ENCODE results near the gene PLEKHJ1.
A peak's percentile ranks its signal among the peaks of the same experiment; 100 is the strongest.
"Not testable (repeated sequence)": the region's sequence is repeated elsewhere in the genome, so short reads cannot be mapped to it uniquely, and the experiment has no call there.

The PLEKHJ1 gene

DNA sequence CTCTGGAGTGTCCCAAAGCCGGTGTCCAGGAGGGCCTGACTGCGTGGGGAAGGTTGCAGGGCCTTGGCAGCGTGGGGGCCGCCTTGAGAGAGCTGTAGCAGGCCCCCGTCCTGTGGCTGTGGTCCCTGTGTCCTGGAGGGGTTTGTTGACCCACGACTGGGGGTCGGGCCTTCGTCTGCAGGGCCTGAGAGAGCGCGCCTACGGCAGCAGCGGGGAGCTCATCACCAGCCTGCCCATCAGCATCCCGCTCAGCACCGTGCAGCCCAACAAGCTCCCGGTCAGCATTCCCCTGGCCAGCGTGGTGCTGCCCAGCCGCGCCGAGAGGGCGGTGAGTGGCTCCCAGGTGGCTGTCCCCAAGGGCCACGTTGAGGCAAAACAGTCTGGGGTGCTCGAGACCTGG, 18.5 kb downstream of the PLEKHJ1 start:
- no peak for DNase-seq

DNA sequence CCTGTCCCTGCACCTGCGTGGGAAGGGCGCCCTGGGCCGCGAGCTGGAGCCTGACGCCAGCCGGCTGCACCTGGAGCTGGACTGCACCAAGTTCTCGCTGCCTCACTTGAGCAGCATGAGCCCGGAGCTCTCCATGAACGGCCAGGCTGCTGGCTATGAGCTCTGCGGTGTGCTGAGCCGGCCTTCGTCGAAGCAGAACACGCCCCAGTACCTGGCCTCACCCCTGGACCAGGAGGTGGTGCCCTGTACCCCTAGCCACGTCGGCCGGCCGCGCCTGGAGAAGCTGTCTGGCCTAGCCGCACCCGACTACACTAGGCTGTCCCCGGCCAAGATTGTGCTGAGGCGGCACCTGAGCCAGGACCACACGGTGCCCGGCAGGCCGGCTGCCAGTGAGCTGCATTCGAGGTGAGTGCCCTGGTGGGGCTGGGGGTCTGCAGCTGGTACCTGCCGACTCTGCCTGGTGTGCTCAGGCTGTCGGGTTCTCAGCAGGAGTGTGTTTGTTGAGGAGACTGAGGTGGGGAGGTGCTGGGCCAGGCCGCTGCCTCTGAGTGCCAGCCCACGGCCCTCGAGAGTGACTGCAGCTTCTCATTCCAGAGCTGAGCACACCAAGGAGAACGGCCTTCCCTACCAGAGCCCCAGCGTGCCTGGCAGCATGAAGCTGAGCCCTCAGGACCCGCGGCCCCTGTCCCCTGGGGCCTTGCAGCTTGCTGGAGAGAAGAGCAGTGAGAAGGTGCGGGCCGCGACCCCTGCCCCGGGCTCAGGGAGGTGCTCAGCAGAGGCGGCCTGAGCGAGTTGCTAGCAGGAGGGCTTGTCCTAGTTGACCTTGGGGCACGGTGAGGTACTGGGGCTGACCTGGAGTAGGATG, 19.5 kb downstream of the PLEKHJ1 start:
- no peak for DNase-seq

DNA sequence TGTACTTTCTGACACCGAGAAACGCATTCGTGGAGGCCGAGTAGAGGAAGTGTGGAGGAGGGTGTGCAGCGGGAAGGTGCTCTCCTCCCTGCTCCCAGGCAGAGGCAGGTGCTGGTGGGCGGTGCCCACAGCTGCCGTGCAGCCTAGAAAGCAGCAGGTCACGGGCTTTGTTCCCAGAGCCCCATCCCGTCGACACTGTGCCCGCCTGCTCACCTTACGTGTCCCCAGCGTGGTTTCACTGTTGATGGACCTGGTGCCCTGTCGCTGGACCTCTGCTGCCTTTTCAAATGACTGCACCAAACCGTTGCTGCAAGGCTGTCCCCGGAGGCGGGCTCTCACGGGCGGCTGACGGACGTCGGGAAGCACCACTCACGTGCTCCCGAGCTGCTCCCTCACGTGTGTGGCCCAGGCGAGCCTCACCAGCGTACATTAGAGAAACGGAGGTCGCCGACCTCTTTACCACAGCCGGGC, 20.8 kb downstream of the PLEKHJ1 start:
- peak; percentile 54 for DNase-seq

DNA sequence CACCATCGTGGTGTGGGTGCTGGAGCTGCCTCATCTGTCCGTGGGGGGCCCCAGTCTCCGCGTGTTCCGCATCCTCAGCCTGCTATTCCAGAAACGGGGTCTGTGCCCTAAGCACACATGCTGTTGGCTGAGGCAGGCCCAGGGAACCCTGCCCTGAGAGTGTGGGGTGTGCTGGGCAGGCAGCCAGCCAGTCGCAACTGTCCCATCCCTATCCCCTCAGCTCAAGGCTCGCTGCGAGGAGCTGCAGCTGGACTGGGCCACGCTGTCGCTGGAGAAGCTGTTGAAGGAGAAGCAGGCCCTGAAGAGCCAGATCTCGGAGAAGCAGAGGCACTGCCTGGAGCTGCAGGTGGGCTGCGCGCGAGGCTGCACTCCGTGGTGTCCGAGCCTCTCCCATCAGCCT, 21.9 kb downstream of the PLEKHJ1 start:
- no peak for DNase-seq

DNA sequence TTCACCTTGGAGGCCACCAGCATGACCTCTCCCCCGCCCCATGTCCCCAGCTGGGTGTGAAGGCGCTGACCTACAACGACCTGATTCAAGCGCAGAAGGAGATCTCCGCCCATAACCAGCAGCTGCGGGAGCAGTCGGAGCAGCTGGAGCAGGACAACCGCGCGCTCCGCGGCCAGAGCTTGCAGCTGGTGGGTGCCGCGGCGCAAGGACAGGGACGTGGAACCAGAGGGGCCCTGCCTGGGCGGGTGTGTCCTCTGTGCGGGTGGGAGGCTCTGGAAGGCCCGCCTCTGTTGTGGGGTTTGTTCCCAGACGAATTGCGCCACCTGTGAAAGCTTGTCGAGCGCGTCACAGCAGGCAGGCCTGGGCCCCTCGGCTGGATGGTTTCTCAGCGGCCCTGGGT, 22.3 kb downstream of the PLEKHJ1 start:
- no peak for DNase-seq

DNA sequence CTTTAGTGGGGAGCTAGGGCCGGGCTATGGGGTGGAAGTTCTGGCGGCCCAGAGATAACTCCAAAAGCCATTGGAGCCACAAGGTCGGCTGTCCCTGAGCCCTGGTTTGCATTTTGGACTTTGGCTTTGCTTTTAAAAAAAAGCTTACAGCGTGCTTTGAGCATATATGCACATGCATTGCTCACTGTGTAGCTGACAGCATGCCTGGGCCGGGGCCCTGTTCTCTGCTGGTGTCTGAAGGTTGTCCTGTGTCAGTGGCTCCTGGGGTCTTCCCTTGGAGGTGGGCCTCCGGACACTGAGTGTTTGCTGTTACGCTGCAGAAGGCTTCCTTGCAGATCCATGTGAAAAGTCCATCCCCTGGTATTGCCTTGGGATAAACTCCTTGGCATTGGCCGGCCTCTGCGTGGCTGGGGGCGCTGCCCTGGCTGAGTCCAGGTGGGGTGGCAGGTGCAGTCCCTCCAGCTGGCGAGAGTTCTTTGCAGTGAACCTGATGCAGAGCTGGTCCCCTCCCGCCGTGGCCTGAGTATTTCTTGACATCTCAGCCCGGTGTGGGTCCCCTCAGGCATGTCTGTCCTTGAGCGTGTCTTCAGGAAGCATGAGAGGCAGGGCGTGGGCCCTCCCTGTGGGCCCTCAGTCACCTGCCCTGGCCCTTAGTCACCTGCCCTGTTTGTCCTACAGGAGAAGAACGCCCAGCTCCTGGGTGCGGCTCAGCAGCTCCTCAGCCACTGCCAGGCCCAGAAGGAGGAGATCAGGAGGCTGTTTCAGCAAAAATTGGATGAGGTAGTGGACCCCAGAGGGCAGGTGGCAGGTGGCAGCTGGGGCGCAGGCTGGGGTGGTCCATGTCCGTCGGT, 23.0 kb downstream of the PLEKHJ1 start:
- no peak for DNase-seq

DNA sequence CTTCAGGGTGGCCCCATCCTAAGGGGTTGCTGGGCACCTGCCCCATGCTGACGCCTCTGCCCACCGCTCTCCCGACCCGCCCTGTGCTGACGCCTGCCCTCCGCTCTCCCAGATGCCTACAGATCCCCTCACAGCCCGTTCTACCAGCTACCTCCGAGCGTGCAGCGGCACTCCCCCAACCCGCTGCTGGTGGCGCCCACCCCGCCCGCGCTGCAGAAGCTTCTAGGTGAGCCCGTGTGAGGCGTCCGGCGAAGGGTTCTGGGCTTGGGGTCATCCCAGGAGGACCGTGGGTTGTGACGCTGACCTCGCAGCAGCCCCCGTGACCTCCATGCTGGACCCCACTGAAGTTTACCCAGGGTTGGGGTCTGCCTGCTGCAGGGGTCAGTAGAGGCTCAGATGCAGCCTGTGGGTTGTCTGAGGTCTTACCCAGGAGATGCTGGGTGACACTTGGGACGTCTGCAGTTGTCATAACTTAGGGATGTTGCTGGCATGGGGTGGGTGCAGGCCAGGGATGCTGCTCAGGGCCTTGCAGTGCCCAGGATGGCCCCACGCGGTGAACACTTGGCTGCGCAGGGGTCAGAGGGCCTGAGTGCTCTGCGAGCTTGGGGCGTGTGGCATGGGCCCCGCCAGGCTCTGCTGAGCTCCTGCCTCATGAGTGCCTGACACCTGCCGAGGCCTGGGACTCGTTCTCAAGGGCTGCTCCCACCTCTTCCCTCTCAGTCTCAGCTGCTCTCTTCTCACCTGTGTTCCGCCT, 25.0 kb downstream of the PLEKHJ1 start:
- no peak for DNase-seq

DNA sequence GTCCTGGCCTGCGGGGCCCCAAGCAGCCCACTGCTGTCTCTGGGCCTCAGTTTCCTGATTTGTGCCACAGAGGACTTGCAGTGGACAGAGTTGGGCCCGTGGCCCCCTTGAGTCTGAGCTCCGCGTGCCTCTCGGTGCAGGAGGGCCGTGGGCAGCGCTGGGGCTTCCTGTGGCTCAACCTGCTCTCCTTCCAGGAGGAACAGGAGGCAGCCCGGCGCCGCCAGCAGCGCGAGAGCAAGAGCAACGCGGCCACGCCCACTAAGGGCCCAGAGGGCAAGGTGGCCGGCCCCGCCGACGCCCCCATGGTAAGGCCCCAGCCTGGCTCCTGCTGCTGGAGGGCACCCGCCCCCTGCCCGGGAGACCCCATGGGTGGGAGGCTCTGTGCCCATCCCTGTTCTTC, 25.9 kb downstream of the PLEKHJ1 start:
- DNase-seq = no peak

DNA sequence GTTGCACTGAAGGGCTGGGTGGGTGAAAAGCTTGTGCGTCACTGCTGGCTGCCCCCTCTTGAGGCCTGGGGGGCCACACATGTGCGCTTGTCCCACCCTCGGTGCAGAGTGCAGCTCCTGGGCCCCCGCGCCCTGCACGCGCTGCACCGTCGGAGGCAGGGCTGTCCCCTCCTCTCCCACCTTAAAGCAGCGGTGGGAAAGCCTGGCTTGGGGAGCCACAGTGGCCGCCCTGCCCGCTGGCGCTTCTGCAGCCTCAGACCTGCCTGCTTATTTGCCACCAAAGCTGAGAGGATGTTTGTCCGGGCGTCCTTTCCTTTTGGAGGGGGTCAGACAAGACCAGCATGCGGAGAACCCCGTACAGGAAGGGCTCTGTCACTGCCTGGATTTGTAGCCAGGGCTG, 26.7 kb downstream of the PLEKHJ1 start:
- DNase-seq = no peak

DNA sequence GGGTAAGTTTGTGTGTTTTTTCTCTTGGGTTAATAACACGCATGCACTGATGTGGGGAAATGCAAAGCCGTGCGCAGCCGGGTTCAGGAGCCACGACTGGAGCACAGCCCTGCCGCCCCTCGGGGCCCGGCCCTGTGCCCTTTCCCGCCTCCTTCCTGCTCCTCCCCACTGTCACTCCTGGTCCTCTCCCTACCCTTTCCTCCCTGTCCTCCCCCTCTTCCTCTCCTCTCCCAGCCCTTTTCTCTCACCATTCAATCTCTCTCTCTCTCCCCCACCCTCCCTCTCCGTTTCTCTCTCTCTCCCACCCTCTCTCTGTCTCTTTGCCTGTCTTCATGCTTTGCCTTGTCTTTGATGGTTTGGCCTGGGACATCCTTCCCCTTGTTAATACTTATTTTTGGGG, 27.2 kb downstream of the PLEKHJ1 start:
- no peak for DNase-seq

DNA sequence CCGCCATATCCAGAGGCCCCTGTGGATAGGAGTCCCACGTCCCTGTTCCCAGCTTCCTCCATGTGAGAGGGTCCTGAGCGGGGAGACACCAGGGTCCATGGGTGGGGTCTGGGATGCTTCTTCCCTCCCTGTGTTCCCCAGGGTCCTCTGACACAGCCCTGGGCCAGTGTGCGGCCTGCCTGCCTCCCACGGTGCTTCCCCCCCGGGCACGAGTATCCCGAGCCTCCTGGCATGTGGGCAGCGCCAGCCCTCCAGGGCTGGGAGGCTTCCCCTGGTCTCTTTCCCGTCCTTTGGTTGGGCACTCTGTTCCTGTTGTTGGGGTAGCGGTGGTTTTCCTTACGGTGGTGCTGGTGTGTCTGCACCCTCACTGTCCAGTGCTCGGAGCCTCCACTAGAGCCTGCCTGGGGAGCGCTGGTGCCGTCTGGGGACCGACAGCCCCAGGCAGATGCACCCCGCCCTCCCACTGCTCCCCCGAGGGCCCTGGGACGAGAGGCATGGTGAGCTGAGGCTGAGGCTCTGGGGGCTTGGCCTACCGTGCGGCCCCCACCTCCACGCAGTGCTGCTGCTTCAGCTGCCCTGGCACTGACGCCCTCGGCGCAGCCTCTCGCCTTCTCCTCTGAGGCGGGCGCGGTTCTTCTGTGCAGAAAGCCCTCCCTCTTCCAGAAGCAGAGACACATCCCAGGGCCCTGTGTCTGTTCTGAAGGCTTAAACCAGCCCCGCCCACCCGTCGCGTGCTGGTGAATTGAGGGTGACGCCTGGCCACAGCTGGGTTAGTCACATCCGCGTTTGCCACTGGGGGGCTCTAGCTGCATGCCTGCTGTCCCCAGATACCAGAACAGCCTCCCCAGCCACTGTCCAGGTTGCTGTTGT, 27.9 kb downstream of the PLEKHJ1 start:
- no peak for DNase-seq

DNA sequence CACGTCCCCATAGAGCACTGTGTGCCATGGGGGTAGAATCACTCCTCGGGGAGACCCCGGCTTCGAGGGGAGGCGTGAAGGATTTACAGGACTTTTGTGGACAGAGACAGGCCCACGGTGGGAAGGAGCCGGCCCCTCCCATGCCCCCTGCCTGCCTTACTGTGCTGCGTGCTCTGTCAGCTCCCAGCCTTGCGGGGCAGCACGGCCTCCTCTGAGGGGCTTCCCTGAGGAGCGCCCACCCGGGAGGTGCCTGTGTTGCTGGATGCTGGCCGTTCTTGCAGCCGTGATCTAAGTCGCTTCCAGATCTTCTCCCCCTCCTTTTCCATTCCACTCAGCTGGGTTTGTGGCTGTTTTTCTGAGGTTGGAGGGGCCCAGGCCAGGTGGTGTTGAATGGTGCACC, 29.1 kb downstream of the PLEKHJ1 start:
- no peak for DNase-seq

DNA sequence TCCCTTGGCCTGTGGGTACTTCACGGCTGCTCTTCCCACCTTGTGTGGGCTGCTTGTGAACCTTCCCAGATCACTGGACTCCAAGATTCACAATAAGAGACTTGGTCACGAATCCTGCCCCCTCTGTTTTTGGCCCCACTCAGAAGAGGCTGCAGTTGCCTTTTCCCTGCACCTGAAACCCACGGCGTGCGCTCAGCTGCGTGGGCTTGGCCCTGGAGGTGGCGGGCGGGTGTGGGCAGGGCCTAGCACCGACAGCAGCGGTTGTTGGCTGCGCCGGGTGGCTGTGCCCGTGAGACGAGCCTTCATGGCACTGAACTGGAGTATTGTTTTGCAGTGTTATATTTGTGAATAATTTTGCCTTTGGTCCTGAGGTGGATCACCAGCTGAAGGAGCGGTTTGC, 33.8 kb downstream of the PLEKHJ1 start:
- DNase-seq = no peak

DNA sequence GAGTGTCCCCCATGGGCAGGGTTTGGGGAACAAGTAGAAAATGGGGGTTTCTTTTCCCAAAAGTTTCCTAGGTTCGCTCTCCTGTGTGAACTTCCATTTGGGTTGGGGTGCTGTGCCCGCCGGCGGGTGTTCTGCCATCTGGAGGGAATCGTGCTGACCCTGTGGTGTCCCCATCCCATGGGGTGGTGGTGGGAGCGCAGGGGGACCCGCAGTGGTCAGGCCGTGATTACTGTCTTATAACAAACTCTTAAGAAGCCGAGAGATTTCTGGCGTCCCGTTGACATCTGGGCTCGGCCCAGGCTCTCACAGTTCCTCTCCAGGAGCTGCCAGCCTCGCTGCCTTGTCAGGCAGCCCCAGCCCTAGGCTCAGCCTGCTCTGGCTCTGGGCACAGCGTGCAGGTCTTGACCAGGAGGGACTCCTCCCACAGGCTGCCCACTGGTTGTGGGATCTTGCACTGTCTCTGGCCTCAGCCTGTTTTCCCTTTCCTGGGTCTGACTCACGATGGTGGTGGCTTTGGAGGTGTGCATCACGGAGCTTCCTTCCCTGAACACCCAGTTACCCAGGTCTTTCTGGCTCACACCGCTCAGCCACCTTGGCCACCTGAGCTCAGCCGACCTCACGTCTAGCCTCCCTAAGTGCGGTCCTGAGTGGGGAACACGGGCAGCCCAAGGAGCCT, 34.5 kb downstream of the PLEKHJ1 start:
- DNase-seq = no peak

DNA sequence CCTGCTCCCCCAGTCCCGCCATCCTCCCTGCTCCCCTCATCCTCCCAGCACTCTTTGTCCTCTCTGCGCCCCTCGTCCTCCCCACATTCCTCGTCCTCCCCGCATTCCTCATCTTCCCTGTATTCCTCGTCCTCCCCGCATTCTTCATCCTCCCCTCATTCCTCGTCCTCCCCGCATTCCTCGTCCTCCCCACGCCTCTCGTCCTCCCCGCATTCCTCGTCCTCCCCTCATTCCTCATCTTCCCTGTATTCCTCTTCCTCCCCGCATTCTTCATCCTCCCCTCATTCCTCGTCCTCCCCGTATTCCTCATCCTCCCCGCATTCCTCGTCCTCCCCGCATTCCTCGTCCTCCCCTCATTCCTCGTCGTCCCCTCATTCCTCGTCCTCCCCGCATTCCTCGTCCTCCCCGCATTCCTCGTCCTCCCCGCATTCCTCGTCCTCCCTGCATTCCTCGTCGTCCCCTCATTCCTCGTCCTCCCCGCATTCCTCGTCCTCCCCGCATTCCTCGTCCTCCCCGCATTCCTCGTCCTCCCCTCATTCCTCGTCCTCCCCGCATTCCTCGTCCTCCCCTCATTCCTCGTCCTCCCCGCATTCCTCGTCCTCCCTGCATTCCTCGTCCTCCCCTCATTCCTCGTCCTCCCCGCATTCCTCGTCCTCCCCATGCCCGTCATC, 35.4 kb downstream of the PLEKHJ1 start:
- not testable (repeated sequence) for DNase-seq

DNA sequence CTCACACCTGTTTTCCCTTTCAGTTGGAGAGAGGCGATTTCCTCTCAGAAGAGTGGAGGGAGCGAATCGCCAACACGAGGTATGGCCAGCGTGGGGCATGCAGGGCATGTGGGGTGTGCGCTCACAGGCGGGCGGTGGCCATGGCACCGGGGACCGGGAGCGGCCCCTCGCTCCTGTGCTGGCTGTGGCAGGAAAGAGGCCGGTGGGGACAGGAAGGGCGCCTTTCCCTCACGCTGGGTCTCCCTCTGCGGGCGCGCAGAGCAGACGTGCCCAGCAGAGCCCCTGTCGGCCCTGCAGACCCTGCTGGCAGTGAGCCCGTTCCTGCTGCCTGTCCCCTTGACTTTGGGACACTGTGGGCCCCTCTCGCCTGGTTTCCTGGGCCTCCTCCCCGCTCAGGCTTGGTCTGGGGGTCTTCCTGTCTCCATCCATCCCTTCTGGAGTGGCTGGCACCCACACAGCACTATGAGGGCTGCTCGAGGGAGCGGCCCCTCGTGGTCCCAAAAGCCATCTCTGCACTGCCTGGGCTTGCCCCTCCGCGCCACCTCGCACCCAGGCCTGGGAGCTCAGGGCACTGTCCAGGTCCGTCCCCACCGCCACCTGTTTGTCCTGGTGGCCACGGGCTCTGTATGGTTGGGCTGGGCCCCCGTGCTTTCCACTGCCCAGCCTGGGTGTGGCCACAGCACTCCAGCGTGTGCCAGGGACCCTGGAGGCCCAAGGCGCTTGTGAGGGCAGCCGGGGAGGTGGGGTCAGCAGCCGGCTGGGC, 36.1 kb downstream of the PLEKHJ1 start:
- DNase-seq = no peak

DNA sequence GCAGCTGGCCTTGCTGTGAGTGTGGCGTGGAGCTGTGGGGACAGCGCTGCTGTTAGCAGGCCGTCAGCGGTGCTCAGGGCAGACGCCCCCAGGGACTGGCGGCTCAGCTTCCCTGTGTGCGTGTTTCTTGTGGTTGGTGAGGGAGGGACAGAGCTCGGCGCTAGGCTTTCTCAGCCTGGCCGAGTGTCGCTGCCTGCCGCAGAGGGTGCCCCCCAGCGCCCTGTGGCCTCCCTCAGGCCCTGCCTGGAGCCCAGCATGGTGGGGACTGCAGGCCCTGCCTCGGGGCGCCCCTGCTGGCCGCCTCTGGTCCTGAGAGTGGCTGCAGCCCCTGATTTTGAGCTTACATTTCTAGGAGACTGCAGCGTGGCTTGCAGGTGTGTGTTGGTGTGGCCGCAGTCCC, 36.9 kb downstream of the PLEKHJ1 start:
- no peak for DNase-seq

DNA sequence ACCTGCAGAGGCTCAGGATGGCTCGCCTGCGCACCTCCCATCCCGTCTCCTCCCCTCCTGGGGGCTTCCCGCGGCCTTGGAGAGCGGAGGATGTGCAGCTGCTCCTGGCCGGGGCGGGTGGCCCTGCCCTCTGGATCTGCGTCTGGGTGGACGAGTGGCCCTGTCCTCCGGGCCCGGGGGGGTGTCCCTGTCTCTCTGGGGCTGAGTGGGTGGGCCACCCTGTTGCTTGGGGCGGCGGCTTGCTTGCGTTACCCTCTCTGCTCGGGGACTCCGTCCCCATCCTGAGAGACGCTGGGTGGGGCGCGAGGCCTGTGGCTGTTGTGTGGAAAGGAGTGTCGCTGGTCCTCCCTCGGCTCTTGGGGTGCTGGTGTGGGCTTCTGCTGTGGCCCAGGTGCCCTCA, 37.8 kb downstream of the PLEKHJ1 start:
- DNase-seq = no peak

DNA sequence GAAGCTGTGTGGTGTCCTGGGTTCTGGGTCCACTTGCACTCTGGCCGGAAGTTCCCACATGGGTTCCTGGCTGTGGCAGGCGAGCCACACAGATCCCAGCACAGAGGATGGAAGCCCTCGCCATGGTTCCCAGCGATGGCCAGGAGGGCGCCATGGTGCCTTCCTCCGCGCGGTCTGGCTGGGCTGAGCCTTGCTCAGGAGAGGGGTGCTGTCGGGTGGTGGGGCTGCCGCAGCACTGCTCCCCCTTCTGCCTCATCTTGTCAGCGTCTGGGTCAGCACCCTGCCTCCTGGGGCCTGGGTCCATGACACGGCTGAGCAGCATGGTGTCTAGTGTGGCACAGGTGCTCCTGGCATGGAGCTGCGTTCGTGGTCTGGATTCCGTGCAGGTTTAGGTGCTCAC, 38.9 kb downstream of the PLEKHJ1 start:
- DNase-seq = no peak

DNA sequence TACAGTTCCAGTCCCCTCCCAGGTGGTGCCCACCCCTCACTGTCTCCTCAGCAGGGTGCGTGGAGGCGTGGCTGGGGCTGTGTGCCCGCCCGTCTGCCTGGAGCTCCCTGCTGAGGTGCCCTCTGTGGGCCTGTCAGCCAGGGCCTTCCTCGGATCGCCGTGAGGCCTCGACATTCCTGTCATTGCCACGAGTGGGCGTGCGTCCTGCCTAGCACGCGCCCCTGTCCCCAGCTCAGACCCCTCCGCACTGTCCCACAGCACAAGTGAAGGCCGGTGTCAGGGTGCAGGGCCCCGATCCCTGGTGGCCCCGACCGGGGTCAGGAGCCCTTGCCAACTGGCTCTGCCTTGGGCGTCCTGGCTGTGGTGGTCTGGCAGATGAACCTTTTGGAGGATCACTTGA, 40.2 kb downstream of the PLEKHJ1 start:
- DNase-seq = peak; percentile 7

Data from NCI-H2171 treated with DMSO at 0.1 percent for 48 hours (cell line).